Neutrophil (primary cell): Measurements from ENCODE around the gene ZNF777.
A peak's percentile ranks its signal among the peaks of the same experiment; 100 is the strongest.

ENCODE experiments used
- H3K27ac ChIP-seq: fragments of 200-600 bp; sonication (generic); 2 replicates; pipeline ENCODE4 v1.5.1; 2016; ENCODE audit warnings: mild to moderate bottlenecking, moderate library complexity
- H3K27me3 ChIP-seq: fragments of 200-600 bp; sonication (generic); 2 replicates; pipeline ENCODE4 v1.6.0; 2016; ENCODE audit warnings: mild to moderate bottlenecking
- H3K36me3 ChIP-seq: fragments of 200-600 bp; sonication (generic); 2 replicates; pipeline ENCODE4 v1.5.1; 2017
- H3K4me1 ChIP-seq, 2 experiments: fragments of 200-600 bp in 1 of 2; sonication (generic) in 1 of 2; 1 replicate in 1 of 2; 2 replicates in 1 of 2; pipeline versions ENCODE4 v1.5.1 to v1.6.1; 2013 to 2016; ENCODE audit warnings: low read depth in 1 of 2, low read length in 1 of 2, mild to moderate bottlenecking in 1 of 2, moderate library complexity in 1 of 2; ENCODE audit not compliant: control insufficient read depth in 1 of 2, insufficient read depth in 1 of 2
- H3K4me3 ChIP-seq, 2 experiments: fragments of 200-600 bp in 1 of 2; sonication (generic) in 1 of 2; 1 replicate in 1 of 2; 2 replicates in 1 of 2; pipeline ENCODE4 v1.5.1; 2013 to 2016; ENCODE audit warnings: low read depth in 1 of 2, low read length in 1 of 2, mild to moderate bottlenecking in 1 of 2, moderate library complexity in 1 of 2
- H3K9me3 ChIP-seq: fragments of 200-600 bp; sonication (generic); 2 replicates; pipeline ENCODE4 v1.5.1; 2016
- CTCF ChIP-seq: fragments of 200-600 bp; sonication (generic); IDR thresholded peaks from 2 replicates; pipeline ENCODE4 v1.5.1; 2016; ENCODE audit warnings: antibody characterized with exemption

The ZNF777 gene

GRCh38 chr7:149459540-149460452 is 1.1 kb downstream of the ZNF777 start:
- Histone ChIP-seq H3K27me3 (peaks cover 69% of the 10 kb centered on the region), H3K4me1 (peaks cover 14% of the 10 kb centered on the region in 2 experiments), H3K36me3 (no peaks in the 10 kb centered on the region), H3K27ac (no peak overlapping the region), H3K9me3 (no peaks in the 10 kb centered on the region), H3K4me3 (peak overlapping the region; percentile 57 to 65)
- no peak for TF ChIP-seq CTCF

GRCh38 chr7:149459201-149459539 is 1.7 kb downstream of the ZNF777 start:
- Histone ChIP-seq H3K36me3 (no peaks in the 10 kb centered on the region), H3K27ac (no peak overlapping the region), H3K9me3 (no peaks in the 10 kb centered on the region), H3K4me3 (peak overlapping the region; percentile 32 to 34), H3K4me1 (peaks cover 14% of the 10 kb centered on the region in 2 experiments), H3K27me3 (peaks cover 63% of the 10 kb centered on the region)
- TF ChIP-seq CTCF = no peak

- H3K36me3 ChIP-seq = no peaks in the 10 kb centered on the region
- no peak overlapping the region for H3K27ac ChIP-seq
- H3K9me3 ChIP-seq = no peaks in the 10 kb centered on the region
- TF ChIP-seq CTCF = no peak
- peaks cover 14% of the 10 kb centered on the region in 2 experiments for H3K4me1 ChIP-seq
- H3K27me3 ChIP-seq = peaks cover 54% of the 10 kb centered on the region
- H3K4me3 ChIP-seq = no peak overlapping the region
Measured at GRCh38 chr7:149458235-149458634, 2.6 kb downstream of the ZNF777 start.

GRCh38 chr7:149457766-149458165 is 3.1 kb downstream of the ZNF777 start:
- H3K36me3 ChIP-seq = no peaks in the 10 kb centered on the region
- H3K4me3 ChIP-seq = no peak overlapping the region
- peaks cover 49% of the 10 kb centered on the region for H3K27me3 ChIP-seq
- TF ChIP-seq CTCF = no peak
- no peaks in the 10 kb centered on the region for H3K9me3 ChIP-seq
- H3K4me1 ChIP-seq = peaks cover 14% of the 10 kb centered on the region in 2 experiments
- H3K27ac ChIP-seq = no peak overlapping the region

GRCh38 chr7:149456506-149457421 is 4.1 kb downstream of the ZNF777 start:
- Histone ChIP-seq H3K36me3 (no peaks in the 10 kb centered on the region), H3K9me3 (no peaks in the 10 kb centered on the region), H3K4me1 (peaks cover 14% of the 10 kb centered on the region in 2 experiments), H3K27me3 (peaks cover 39% of the 10 kb centered on the region), H3K4me3 (no peak overlapping the region), H3K27ac (no peak overlapping the region)
- TF ChIP-seq CTCF = no peak
